BE2C (cell line): ENCODE results near the gene CPA4.

Source experiments
- DNase-seq: peaks from one replicate; pipeline ENCODE4 v3.0.0-alpha.2; 2020
- H3K27me3 ChIP-seq: fragments of 250-450 bp; sonication (Bioruptor Pico); 2 replicates; pipeline ENCODE4 v1.5.1; 2020; ENCODE audit warnings: mild to moderate bottlenecking
- H3K36me3 ChIP-seq: fragments of 250-450 bp; sonication (Bioruptor Pico); 2 replicates; pipeline ENCODE4 v1.5.1; 2020; ENCODE audit warnings: mild to moderate bottlenecking
- H3K4me1 ChIP-seq: fragments of 250-450 bp; sonication (Bioruptor Pico); 2 replicates; pipeline ENCODE4 v1.5.1; 2020
- H3K4me3 ChIP-seq: 2 replicates; pipeline ENCODE4 v1.5.1; 2011; ENCODE audit warnings: low read depth, low read length
- H3K9me3 ChIP-seq: fragments of 250-450 bp; sonication (Bioruptor Pico); 2 replicates; pipeline ENCODE4 v1.5.1; 2020
- TF ChIP-seq, protein P1 (sequence below): IDR thresholded peaks from 2 replicates; pipeline ENCODE4 v1.5.1; 2012; ENCODE audit warnings: mild to moderate bottlenecking, low read depth, low read length

Gene CPA4

DNA sequence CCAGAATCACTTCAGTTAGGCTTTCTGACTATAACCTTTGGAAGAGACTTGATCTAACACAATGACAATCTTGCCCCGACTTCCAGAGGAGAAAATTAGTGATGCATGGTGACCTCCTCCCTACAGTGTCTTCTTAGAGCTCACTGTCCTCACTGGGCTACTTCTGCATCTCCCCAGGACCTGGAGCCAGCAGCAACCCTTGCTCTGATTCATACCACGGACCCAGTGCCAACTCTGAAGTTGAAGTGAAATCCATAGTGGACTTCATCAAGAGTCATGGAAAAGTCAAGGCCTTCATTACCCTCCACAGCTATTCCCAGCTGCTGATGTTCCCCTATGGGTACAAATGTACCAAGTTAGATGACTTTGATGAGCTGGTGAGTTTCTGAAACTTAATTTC, 13.7 kb upstream of the CPA4 start:
- Histone ChIP-seq H3K27me3 (no peaks in the 10 kb centered on the region), H3K4me1 (no peaks in the 10 kb centered on the region), H3K36me3 (no peaks in the 10 kb centered on the region), H3K4me3 (no peak overlapping the region), H3K9me3 (no peaks in the 10 kb centered on the region)
- no peak for DNase-seq
- TF ChIP-seq, protein P1, sequence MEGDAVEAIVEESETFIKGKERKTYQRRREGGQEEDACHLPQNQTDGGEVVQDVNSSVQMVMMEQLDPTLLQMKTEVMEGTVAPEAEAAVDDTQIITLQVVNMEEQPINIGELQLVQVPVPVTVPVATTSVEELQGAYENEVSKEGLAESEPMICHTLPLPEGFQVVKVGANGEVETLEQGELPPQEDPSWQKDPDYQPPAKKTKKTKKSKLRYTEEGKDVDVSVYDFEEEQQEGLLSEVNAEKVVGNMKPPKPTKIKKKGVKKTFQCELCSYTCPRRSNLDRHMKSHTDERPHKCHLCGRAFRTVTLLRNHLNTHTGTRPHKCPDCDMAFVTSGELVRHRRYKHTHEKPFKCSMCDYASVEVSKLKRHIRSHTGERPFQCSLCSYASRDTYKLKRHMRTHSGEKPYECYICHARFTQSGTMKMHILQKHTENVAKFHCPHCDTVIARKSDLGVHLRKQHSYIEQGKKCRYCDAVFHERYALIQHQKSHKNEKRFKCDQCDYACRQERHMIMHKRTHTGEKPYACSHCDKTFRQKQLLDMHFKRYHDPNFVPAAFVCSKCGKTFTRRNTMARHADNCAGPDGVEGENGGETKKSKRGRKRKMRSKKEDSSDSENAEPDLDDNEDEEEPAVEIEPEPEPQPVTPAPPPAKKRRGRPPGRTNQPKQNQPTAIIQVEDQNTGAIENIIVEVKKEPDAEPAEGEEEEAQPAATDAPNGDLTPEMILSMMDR = no peak

DNA sequence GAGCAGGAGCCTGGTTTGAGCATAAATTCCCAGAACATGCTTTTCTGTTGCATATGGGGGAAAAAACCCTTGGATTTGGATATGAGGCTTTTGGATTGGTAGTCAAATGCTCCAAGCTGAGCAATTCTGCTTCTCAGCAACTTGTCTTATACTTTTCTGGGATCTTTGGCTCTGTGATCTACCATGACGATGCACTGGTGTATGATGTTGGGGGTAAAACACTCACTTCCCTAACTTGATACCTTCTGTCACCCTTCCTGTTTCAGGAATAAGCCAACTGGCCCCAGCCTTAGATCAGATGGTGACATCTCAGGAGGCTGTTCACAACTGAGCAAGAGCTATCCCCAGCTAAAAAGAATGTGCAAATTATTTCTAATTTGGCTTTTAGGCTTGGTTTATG, 13.1 kb upstream of the CPA4 start:
- Histone ChIP-seq H3K27me3 (no peaks in the 10 kb centered on the region), H3K4me3 (no peak overlapping the region), H3K9me3 (no peaks in the 10 kb centered on the region), H3K36me3 (no peaks in the 10 kb centered on the region), H3K4me1 (no peaks in the 10 kb centered on the region)
- TF ChIP-seq, protein P1 = no peak
- no peak for DNase-seq

DNA sequence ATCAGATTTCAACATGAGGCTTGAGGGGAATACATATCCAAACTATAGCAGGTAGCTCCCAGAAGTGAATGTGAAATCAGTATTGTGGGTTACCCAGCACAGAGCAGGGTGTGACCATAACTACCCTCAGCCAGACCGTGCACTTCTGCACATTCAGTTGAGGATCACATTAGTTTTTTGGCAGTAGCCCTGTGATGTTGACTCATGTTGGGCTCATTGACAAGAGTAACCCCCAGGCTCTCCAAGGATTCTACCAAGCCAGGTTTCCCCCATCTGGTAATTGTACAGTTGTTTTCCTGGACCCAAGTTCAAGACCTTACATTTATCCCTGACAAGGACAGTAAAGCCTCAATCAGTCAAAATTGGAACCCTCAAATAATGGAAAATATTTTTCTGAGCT, 11.7 kb upstream of the CPA4 start:
- Histone ChIP-seq H3K4me1 (no peaks in the 10 kb centered on the region), H3K9me3 (no peaks in the 10 kb centered on the region), H3K27me3 (no peaks in the 10 kb centered on the region), H3K36me3 (no peaks in the 10 kb centered on the region), H3K4me3 (no peak overlapping the region)
- TF ChIP-seq, protein P1 = no peak
- DNase-seq = no peak

DNA sequence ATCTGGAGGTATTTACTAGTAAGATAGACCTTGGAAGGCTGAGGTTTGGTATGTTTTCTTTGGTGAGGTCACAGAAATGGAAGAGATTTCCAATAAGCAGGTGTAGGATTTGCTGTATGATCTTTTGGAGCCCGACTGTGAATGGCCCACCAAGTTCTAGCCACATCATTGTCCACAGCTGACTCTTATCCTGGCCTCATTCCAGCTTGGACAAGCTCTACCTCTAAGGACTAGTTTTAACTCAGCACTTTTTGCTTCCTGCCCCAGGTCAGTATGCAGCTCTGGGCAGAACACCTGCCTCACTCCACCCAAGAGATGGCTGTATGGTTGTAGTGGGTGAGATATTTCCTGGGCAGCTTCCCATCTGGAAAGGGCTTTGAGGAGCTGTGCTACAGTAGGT, 6.1 kb upstream of the CPA4 start:
- Histone ChIP-seq H3K4me3 (no peak overlapping the region), H3K4me1 (no peaks in the 10 kb centered on the region), H3K27me3 (no peaks in the 10 kb centered on the region), H3K9me3 (no peaks in the 10 kb centered on the region), H3K36me3 (no peaks in the 10 kb centered on the region)
- no peak for DNase-seq
- TF ChIP-seq, protein P1 = no peak

DNA sequence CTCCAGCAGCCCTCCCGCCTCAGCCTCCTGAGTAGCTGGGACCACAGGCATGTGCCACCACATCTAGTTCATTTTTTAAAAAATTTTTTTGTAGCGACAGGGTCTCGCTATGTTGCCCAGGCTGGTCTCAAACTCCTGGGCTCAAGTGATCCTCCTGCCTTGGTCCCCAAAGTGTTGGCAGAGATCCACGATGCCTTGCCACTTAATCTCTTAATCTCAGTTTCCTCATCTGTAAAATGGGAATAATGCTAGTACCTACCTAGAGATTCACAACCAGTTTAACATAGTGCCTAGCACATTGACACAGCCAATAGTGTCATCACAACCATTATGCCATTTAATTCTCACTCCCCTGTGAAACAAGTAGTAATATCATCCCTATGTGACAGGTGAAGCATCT, 4.8 kb upstream of the CPA4 start:
- DNase-seq = no peak
- TF ChIP-seq, protein P1 = no peak
- Histone ChIP-seq H3K4me3 (no peak overlapping the region), H3K27me3 (no peaks in the 10 kb centered on the region), H3K9me3 (no peaks in the 10 kb centered on the region), H3K4me1 (no peaks in the 10 kb centered on the region), H3K36me3 (no peaks in the 10 kb centered on the region)

DNA sequence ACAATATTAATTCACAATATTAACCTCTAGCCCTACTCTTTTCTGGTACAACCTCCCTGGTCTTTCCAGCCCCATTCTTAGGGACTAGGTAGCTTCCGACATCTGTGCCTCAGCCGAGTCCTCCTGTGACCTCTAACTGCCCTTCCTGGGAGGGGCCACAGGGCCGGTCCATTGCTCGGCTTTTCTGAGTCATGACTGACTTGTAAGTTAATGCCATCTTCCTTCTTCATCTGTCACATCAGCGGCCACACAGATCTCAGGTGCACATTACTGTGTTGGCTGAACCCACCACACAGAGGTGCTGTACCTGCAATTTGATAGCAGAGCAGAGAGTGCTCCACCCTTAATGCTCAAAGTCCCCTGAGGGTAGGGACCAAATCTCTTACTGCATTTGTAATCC, 4.1 kb upstream of the CPA4 start:
- no peaks in the 10 kb centered on the region for H3K4me1 ChIP-seq
- H3K4me3 ChIP-seq = no peak overlapping the region
- TF ChIP-seq, protein P1 = no peak
- H3K36me3 ChIP-seq = no peaks in the 10 kb centered on the region
- no peaks in the 10 kb centered on the region for H3K9me3 ChIP-seq
- no peaks in the 10 kb centered on the region for H3K27me3 ChIP-seq
- DNase-seq = no peak
